GM21825 (cell line): ENCODE results near the gene EPHB1.

Source experiments
- ATAC-seq: cut with Tn5 transposase; IDR thresholded peaks from one replicate; pipeline ENCODE4 v1.9.1; 2021; ENCODE audit warnings: mild to moderate bottlenecking, moderate library complexity; ENCODE audit not compliant: unreplicated experiment

The EPHB1 gene

DNA sequence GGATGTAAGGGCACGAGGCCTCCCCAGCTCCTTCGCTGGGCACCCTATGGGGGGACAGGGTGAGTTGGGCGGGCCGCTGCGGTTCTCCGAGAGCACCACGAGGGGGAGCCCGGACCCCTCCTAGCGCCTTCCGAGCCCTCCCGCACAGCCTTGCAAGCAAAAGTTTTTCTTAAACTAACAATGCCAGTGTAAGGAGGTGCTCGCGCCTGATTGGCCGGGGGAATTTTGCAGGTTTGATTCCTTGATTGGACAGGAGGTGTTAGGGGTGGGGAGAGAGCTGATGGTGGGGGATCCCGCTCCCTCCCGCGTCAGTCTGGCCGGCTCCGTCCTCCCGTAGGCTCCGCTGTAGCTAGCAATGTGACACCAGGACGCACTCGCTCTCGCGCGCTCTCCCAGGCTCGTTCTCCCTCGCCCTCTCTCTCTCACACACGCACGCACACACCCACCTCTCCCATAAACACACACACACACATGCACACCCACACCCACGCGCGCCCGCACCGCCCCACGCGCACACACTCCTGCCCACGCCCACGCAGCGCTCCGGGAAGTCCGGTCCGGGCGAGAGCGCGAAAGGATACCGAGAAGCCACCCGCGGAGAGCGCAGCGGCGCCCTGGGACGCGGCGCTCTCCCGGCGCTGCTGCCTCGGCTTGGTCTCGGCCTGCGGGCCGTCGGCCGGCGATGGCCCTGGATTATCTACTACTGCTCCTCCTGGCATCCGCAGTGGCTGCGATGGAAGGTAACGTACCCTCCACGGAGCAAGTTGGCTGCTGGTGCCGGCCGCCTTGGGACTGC lies at the start of gene EPHB1:
EPHB1 (plus strand) TSS at position 311 of the 796 bp plus-strand sequence.
- ATAC-seq: peak; percentile 82

DNA sequence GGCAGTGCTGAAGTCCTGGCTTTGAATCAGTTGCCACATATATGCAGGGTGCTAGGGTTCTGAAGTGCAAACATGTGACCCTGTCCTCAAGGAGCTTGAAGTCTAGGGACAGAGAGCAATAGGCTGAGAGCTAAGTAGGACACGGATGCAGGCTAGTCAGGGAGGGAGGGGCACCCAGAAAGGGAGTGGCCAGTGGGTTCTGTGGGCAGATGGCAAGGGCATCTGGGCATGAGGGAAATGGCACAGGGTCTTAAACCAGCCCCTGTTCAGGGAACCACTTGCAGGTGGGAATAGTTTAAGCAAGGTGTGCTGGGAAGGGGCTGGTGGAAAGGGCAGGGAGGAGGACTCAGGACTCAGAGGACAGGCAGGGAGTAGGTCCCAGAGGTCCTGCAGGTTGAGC lies 46.4 kb upstream of the EPHB1 start:
- no peak for ATAC-seq

GRCh38 chr3:134749174-134749573 lies 45.9 kb upstream of the EPHB1 start:
- no peak for ATAC-seq

- ATAC-seq: no peak
These were observed 45.1 kb upstream of the EPHB1 start for GRCh38 chr3:134749802-134750553.

DNA sequence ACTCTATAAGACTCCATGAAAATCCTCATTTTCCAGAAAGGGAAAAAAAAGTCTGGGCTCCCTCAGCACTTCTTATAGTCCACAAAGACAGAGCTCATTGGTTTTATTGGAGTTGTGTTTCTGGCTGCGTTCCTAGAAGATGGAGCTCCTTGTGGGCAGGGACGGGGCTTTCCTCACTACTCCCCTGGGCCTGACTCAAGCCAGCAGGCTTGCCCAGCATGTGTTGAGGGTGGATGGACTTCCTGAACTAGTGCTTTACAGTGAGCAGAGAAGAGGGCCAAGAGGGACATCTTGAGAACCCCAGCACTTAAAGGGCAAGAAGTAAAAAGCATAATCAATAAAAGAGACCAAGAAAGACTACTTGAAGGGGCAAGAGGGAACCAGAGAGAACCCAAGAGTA lies 43.2 kb upstream of the EPHB1 start:
- ATAC-seq: no peak

DNA sequence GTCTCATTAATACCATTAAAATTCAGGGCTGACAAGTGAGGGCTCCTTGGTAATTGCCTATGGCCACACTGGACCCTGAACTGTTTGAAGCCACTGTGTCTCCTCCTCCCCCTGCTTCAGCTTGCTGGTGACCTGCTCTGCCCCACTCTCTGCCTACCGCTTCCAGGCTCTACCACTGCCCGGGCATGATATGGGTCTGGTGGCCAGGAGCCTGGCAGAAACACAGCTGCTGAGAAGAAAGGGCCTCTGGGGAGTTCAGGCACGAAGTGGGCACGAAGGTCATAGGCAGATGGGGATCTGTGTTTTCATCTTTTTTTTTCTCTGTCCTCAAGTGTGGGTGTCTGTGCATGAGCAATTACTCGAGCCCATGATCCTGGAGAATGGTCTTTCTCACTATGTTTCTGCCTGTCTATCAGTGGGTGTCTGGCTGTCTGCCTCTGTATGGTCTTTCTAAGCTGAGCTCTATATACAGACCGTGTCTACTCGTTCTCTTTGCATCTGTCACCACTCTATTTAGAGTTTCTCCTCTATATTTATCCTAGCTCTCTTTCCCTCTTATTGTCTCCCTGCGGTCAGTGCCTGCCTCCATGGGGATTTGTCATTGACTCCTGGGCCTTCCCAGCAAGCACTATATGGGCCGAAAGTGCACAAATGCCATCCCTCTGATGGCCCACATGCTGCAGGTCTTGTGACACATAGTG lies 42.1 kb upstream of the EPHB1 start:
- no peak for ATAC-seq

DNA sequence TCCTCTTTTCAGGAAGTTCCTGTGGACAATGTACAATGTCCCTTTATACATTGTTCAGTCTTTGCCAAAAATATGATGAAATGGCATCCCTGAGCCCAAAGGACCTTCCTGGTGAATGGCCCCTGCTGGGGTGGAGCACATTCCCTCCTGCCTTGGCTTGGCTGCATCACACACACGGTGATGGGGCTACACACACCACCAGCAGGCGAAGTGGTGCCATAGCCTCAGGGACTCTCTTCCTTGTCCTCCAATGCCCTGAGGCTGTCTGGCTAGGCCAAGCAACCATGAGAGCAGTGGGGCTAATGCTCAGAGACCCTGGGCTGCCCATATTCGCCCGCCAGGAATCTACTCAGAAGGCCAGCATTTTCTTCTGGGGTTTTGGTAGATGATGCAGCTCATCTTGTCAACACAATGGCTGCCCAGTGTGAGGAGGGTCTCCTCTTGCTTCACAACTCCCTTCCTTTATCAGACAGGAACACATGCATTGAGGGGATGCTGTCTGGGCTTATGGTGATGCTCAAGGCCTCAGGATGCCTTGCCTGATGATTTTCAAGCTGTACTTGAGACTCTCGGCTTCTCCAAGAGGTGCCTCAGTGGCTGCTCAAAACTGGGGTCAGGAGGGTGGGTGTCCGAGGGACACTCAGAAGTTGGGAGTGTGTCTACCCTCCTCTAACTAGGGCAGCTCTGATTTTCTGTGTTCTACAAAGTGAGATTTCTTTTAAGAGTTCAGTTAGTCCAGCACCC lies 40.9 kb upstream of the EPHB1 start:
- ATAC-seq: no peak

DNA sequence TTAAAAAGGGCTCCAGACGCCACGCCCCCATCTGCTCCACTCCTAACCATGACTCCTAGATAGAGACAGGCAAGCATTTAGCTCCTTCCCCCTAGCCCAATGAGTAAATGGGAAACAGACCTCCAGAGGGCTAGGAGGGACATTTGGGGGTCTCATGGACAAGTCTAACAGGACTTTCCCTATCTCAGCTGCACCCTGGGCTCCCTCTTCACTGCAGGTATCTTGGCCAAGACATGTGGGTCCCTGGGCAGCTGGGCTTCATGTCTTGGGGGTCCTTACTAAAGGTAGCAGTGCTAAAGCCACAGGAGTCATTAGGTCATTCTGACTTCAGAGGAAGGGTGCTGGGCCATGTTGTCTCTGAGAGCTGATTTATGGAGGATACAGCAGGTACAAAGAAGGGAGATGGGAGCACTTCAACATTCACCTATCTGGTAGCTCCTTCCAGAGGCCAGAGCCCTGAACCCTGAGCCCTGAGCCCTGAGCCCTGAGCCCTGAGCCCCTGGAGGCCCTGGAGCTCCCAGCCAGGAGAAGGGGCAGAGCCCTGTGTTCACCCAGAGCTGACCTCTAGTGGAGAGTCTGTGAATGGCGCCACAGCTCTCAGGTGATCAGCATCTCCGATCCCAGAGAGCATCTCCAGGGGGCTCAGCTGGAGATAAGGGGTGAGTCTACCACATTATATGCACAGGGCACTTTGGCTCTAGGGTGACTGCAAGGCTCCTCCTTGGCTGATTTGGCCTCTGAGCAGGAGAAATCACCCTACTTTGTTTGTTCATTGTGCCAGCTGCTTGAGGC lies 40.1 kb upstream of the EPHB1 start:
- ATAC-seq: no peak

DNA sequence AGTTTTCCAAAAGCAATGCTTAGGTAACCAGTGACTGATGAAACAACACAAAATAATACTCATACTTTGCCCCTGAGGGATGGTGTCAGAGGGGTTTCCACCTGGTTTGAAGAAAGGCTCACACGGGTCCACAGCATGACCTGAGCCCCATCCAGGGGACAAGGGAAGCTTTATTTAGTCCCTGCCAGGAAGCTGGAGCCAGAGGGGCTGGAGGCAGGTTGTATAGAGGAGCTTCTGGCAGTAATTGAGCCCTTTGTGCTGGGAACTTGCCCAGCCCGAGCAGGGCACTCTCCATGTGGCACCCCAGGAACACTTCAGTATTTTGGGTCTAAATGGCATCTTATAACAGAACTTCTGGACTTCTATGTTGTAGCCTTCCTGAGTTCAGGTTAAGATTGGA lies 39.2 kb upstream of the EPHB1 start:
- ATAC-seq: no peak

GRCh38 chr3:134757549-134758069 lies 37.5 kb upstream of the EPHB1 start:
- ATAC-seq: no peak

- no peak for ATAC-seq
These were observed 33.8 kb upstream of the EPHB1 start for GRCh38 chr3:134761213-134761612.

DNA sequence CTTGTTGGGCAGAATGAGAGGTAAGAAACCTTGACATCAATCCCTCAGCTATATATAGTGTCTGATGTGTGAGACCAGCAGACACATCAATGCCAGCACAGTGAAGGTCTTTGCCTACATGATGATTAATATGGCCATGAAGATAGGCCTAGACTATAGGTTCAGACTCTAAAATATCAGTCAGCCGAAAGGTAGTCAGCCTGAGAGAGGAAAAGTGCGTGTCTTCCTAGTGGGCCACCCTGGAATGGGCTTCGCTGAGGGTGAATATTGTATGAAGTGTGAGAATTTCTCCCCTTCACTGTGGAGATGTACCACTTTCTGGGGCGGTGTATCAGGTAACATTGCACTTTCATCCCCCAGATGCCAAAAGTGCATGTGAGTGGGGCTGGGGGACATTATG lies 33.0 kb upstream of the EPHB1 start:
- ATAC-seq: no peak

DNA sequence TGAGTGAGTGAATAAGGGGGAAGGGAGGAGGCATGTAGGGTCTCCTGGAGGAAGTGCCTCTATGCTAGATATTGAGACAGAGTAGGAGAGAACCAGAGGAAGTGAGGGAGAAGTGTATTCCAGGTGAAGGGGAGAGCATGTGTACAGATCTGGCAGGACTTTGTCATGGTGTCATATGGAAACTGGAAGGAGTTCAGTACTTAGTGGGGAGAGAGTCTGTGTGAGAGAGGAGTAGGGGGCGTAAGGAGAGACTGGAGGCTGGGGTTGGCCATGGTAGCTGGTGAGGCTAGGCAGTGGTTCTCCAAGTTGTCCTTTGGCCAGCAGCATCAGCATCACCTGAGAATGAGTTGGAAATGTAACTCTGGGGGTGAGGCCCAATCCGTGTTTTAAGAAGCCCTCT lies 29.6 kb upstream of the EPHB1 start:
- no peak for ATAC-seq

DNA sequence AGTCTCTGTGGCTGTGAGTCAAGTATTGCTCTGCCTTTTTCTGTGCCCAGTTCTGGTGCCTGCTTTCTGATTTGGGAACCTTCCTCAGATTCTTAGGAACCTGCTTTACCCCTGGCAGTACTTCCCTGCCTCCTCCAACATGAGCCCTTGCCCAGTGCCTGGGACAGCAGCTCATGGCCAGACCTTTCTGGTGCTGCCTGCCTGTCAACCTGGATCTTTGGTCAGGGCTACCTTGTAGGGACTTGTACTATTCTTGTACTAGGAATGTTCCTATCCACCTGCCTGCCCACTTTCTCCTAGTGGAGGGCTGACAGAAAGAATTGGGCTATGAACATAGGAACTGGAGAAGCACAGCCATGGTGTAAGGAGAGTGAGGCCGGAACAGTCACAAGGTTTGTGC lies 28.8 kb upstream of the EPHB1 start:
- ATAC-seq: no peak

- no peak for ATAC-seq
These were observed 26.9 kb upstream of the EPHB1 start for GRCh38 chr3:134768116-134768515.

DNA sequence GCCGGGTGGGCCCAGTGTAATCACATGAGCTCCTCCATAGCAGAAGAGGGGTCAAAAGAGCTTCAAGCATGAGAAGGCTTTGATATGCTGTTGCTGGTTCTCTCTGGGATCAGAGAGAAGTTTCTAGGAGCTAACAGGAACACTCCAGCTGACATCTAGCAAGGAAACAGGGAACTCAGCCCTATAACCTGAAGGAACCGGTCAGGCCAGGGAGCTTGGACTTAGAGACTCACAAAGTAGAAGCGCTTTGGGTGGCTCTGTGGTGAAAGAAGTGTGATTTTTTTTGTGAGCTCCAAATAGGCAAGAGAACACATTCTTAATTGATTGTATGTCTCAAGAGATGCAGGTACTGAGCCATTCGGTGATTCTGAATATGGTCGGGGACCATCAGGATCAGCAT lies 26.2 kb upstream of the EPHB1 start:
- no peak for ATAC-seq

DNA sequence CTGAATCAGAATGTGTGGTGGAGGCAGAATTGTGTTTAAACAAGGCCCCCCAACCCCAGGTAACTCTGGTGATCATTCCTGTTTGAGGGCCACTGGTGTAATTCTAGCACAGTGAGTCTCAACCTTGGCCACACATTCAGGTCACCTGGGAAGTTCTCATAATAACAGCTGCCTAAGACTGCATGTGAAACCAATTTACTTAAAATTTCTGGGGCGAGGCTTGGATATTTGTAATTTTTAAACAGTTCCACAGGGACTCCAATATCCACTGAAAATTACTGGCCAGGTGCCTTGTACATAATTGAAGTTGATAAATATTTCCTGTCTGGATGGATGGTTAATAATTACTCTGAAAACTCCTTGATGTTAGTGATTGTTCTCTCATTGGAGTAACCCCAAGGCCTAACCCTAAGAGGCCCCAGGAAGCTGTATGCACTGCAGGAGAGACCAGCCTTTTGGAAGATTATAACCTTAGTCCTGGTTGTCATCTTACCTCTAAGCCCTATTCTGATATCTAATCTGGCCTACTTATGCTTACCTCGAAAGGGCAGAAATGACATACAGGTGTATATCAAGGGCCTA lies 25.7 kb upstream of the EPHB1 start:
- ATAC-seq: no peak

- no peak for ATAC-seq
These were observed 23.0 kb upstream of the EPHB1 start for GRCh38 chr3:134772011-134772410.

DNA sequence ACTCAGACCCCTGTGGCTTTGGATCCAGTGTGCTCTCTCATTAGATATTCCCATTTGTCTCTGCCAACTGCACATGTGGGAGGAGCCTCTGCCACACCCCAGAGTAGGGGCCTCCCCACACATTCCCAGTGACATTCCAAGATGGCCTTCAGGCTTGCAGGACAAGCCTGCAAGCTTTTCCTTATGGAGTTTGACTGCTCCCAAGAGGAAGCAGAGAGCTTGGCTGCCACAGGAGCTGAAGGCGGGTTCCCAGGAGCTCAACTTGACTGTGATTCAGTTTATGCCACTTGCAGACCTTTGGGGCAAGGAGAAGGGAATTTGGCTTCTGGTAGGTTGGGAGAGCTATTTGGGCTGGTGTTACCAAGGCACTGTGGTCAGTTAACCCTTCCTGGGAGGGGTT lies 22.5 kb upstream of the EPHB1 start:
- ATAC-seq: no peak

GRCh38 chr3:134775831-134776230 lies 19.2 kb upstream of the EPHB1 start:
- no peak for ATAC-seq
